Lung (tissue), 12 donors: Measurements from ENCODE around the gene PARM1. TPM values are rescaled to one million over a fixed set of nuclear protein-coding genes. Genes with fewer than 3 reads are reported as not detected.

Source experiments
- ATAC-seq: fragments of 200-7000 bp; cut with Tn5 transposase; one replicate; pipeline ENCODE4 v1.9.1; 2020; ENCODE audit warnings: moderate number of reproducible peaks; ENCODE audit not compliant: insufficient read depth, low FRiP score
- DNase-seq, 3 donors: peaks; one replicate each; pipeline ENCODE4 v3.0.0-alpha.2; 2013 to 2017
- H3K27ac ChIP-seq, 2 donors: one replicate each; pipeline ENCODE4 v1.5.1; 2013; ENCODE audit warnings: mild to moderate bottlenecking in 2 of 2, moderate library complexity in 2 of 2, control low read depth in 1 of 2, inconsistent platforms in 1 of 2, low read depth in 1 of 2, low read length in 1 of 2
- H3K27me3 ChIP-seq, 3 donors: one replicate each; pipeline ENCODE4 v1.5.1; 2013; ENCODE audit warnings: low read length in 2 of 3; ENCODE audit not compliant: control insufficient read depth in 3 of 3, insufficient read depth in 3 of 3
- H3K36me3 ChIP-seq, 4 donors: one replicate each; pipeline ENCODE4 v1.5.1; 2013; ENCODE audit warnings: low read length in 4 of 4, mild to moderate bottlenecking in 1 of 4, moderate library complexity in 1 of 4; ENCODE audit not compliant: control insufficient read depth in 4 of 4, insufficient read depth in 4 of 4
- H3K4me1 ChIP-seq, 5 donors: one replicate each; pipeline ENCODE4 v1.5.1; 2013; ENCODE audit warnings: low read length in 5 of 5, mild to moderate bottlenecking in 2 of 5, moderate library complexity in 1 of 5; ENCODE audit not compliant: control insufficient read depth in 5 of 5, insufficient read depth in 5 of 5
- H3K4me3 ChIP-seq: one replicate; pipeline ENCODE4 v1.5.1; 2013; ENCODE audit warnings: mild to moderate bottlenecking, control low read depth, moderate library complexity
- H3K9ac ChIP-seq, 2 donors: one replicate each; pipeline ENCODE4 v1.5.1; 2013; ENCODE audit warnings: low read length in 2 of 2, control low read depth in 1 of 2; ENCODE audit not compliant: insufficient read depth in 1 of 2
- H3K9me3 ChIP-seq, 4 donors: one replicate each; pipeline ENCODE4 v1.5.1; 2013; ENCODE audit warnings: low read length in 3 of 4, mild to moderate bottlenecking in 1 of 4, moderate library complexity in 1 of 4; ENCODE audit not compliant: control insufficient read depth in 4 of 4, insufficient read depth in 3 of 4
- CTCF ChIP-seq: IDR thresholded peaks from 2 replicates; pipeline ENCODE4 v1.5.1; 2012; ENCODE audit warnings: mild to moderate bottlenecking; ENCODE audit errors: control extremely low read depth, extremely low read depth
- WGBS, 2 donors: extraction: QIAGEN DNeasy Blood & Tissue Kit; methylation state at CpG; one replicate each; pipeline ENCODE4 v1.1.7; 2013; 5-methylcytosine and 5-hydroxymethylcytosine counted together
- polyA plus RNA-seq, 2 donors: library from polyadenylated mRNA; stranded (reverse); fragments of 200-250 nt; gene quantifications; one replicate each; pipeline ENCODE4 v1.2.1, GENCODE V29; 2013
- total RNA-seq, 2 donors: library from RNA; depleted of rRNA in 1 of 2; stranded (reverse); fragments of >200 nt in 1 of 2; gene quantifications; one replicate each; pipeline ENCODE4 v1.2.1, GENCODE V29; 2014 to 2021
- donor health status: control.
- donor health status: control.
- donor health status: Bipolar disorder and iron deficiency.
- donor health status: healthy.
- donor health status: DM: yes; HTN: yes; CAD: no.

Gene PARM1
- total and polyA plus RNA-seq, 4 donors: 25.4 to 101 (median 40.5) TPM

GRCh38 chr4:75036046-75036830 is 103.3 kb downstream of the PARM1 start:
- Histone ChIP-seq H3K9ac (no peak overlapping the region), H3K4me1 (peaks cover 0 to 10% (median 0%) of the 10 kb centered on the region in 5 donors), H3K27ac (no peak overlapping the region), H3K27me3 (no peaks in the 10 kb centered on the region), H3K4me3 (no peak overlapping the region), H3K9me3 (no peaks in the 10 kb centered on the region), H3K36me3 (no peaks in the 10 kb centered on the region)
- no peak for TF ChIP-seq CTCF
- no peak for ATAC-seq
- 62 to 63% methylated on average over 3 of the region's 3 CpGs for WGBS, 2 donors
- DNase-seq: no peak

GRCh38 chr4:75037252-75037651 is 104.3 kb downstream of the PARM1 start:
- no peaks in the 10 kb centered on the region for H3K27me3 ChIP-seq
- H3K27ac ChIP-seq: no peak overlapping the region
- peaks cover 0 to 10% (median 0%) of the 10 kb centered on the region in 5 donors for H3K4me1 ChIP-seq
- H3K9me3 ChIP-seq: no peaks in the 10 kb centered on the region
- DNase-seq (no peak), ATAC-seq (no peak)
- no peak overlapping the region for H3K4me3 ChIP-seq
- no peak overlapping the region for H3K9ac ChIP-seq
- H3K36me3 ChIP-seq: no peaks in the 10 kb centered on the region
- 80 to 82% methylated on average over 1 of the region's 1 CpG for WGBS, 2 donors
- TF ChIP-seq CTCF: no peak

GRCh38 chr4:75038376-75038775 is 105.5 kb downstream of the PARM1 start:
- no peaks in the 10 kb centered on the region for H3K9me3 ChIP-seq
- 88 to 99% methylated on average over 4 of the region's 4 CpGs for WGBS, 2 donors
- ATAC-seq (no peak), DNase-seq (no peak)
- H3K4me3 ChIP-seq: no peak overlapping the region
- H3K27me3 ChIP-seq: no peaks in the 10 kb centered on the region
- peaks cover 0 to 10% (median 0%) of the 10 kb centered on the region in 5 donors for H3K4me1 ChIP-seq
- H3K27ac ChIP-seq: no peak overlapping the region
- TF ChIP-seq CTCF: no peak
- no peak overlapping the region for H3K9ac ChIP-seq
- no peaks in the 10 kb centered on the region for H3K36me3 ChIP-seq
